D721Med (cell line): ENCODE data around the gene PEX11G.
A peak's percentile ranks its signal among the peaks of the same experiment; 100 is the strongest.

ENCODE experiments used
- DNase-seq: peaks from one replicate; pipeline ENCODE4 v3.0.0; 2011; ENCODE audit warnings: low spot score; ENCODE audit not compliant: insufficient read length
- FAIRE-seq: peaks from 2 replicates; lab custom pipeline; 2011; peaks lifted over from hg19 to GRCh38; lab: Jason Lieb, UNC
- CTCF ChIP-seq: IDR thresholded peaks from 2 replicates; pipeline ENCODE4 v1.5.1; 2012; ENCODE audit warnings: mild to moderate bottlenecking, control low read depth; ENCODE audit not compliant: insufficient read depth; ENCODE audit errors: missing control alignments

The PEX11G gene

GRCh38 chr19:7524992-7525739 lies 36.3 kb upstream of the PEX11G start:
- no peak for TF ChIP-seq CTCF
- no peak for FAIRE-seq
- no peak for DNase-seq

GRCh38 chr19:7524523-7524922 lies 35.7 kb upstream of the PEX11G start:
- no peak for TF ChIP-seq CTCF
- FAIRE-seq, result no peak
- no peak for DNase-seq

GRCh38 chr19:7522923-7523667 lies 34.3 kb upstream of the PEX11G start:
- DNase-seq (no peak), FAIRE-seq (no peak)
- no peak for TF ChIP-seq CTCF

- no peak for FAIRE-seq
- peak; percentile 100 for DNase-seq
- TF ChIP-seq CTCF, result no peak
Observed at GRCh38 chr19:7522072-7522922, 33.5 kb upstream of the PEX11G start, which contains the start of gene MCOLN1. MCOLN1 (plus strand) TSS chr19:7522624; CDS start chr19:7522751, 127 bp downstream.

- no peak for FAIRE-seq
- no peak for TF ChIP-seq CTCF
- no peak for DNase-seq
Observed at GRCh38 chr19:7521551-7522071, 32.8 kb upstream of the PEX11G start.

GRCh38 chr19:7520131-7521051 lies 31.6 kb upstream of the PEX11G start:
- TF ChIP-seq CTCF, result no peak
- FAIRE-seq (no peak), DNase-seq (no peak)
